ENCODE measurements around the gene COL20A1. TPM values are rescaled to one million over a fixed set of nuclear protein-coding genes. Genes with fewer than 3 reads are reported as not detected.
A peak's percentile ranks its signal among the peaks of the same experiment; 100 is the strongest.

COL20A1 gene
- total and polyA plus RNA-seq, 2 experiments from 2014 or later = 1.4 TPM; not detected in 1

- Histone ChIP-seq H3K36me3 (peaks cover 5% of the 10 kb centered on the region), H3K4me3 (peak within 1 kb of the TSS; percentile 87), H3K27me3 (no peaks in the 10 kb centered on the region), H3K27ac (peak within 1 kb of the TSS; percentile 66), H3K4me1 (ENCODE audit: low read depth) (peaks cover 7% of the 10 kb centered on the region), H3K9me3 (ENCODE audit: low read depth) (no peaks in the 10 kb centered on the region)
- DNase-seq (ENCODE audit: low read depth in 1 of 2, low spot score in 1 of 2) = peak; percentile 93 to 97
- no peak for TF ChIP-seq CTCF (IDR thresholded peaks at IDR 0.05; ENCODE audit: low read depth, low read length)
Measured at GRCh38 chr20:63272105-63273058, 20.6 kb upstream of the COL20A1 start, which contains the start of gene ARFGAP1. Gene ARFGAP1 (plus strand): TSS chr20:63272813. CDS start chr20:63275581, 2,768 bp downstream.

- Histone ChIP-seq H3K27ac (peak overlapping the region; percentile 66), H3K4me1 (ENCODE audit: low read depth) (peaks cover 7% of the 10 kb centered on the region), H3K36me3 (peaks cover 5% of the 10 kb centered on the region), H3K4me3 (peak overlapping the region; percentile 87), H3K9me3 (ENCODE audit: low read depth) (no peaks in the 10 kb centered on the region), H3K27me3 (no peaks in the 10 kb centered on the region)
- no peak for DNase-seq (ENCODE audit: low read depth in 1 of 2, low spot score in 1 of 2)
- TF ChIP-seq CTCF (IDR thresholded peaks at IDR 0.05; ENCODE audit: low read depth, low read length) = no peak
Measured at GRCh38 chr20:63273059-63273579, 19.9 kb upstream of the COL20A1 start.

GRCh38 chr20:63273635-63274380 is 19.2 kb upstream of the COL20A1 start:
- no peaks in the 10 kb centered on the region for H3K27me3 ChIP-seq
- DNase-seq (ENCODE audit: low read depth in 1 of 2, low spot score in 1 of 2) = peak in 1 of 2 donors; percentile 70
- no peaks in the 10 kb centered on the region for H3K9me3 ChIP-seq (ENCODE audit: low read depth)
- no peak overlapping the region for H3K27ac ChIP-seq
- TF ChIP-seq CTCF (IDR thresholded peaks at IDR 0.05; ENCODE audit: low read depth, low read length) = no peak
- H3K4me3 ChIP-seq = peak overlapping the region; percentile 87
- H3K36me3 ChIP-seq = peaks cover 9% of the 10 kb centered on the region
- peaks cover 7% of the 10 kb centered on the region for H3K4me1 ChIP-seq (ENCODE audit: low read depth)

- H3K27me3 ChIP-seq = no peaks in the 10 kb centered on the region
- H3K36me3 ChIP-seq = peaks cover 16% of the 10 kb centered on the region
- peaks cover 7% of the 10 kb centered on the region for H3K4me1 ChIP-seq (ENCODE audit: low read depth)
- H3K27ac ChIP-seq = no peak overlapping the region
- no peak overlapping the region for H3K4me3 ChIP-seq
- no peak for TF ChIP-seq CTCF (IDR thresholded peaks at IDR 0.05; ENCODE audit: low read depth, low read length)
- DNase-seq (ENCODE audit: low read depth in 1 of 2, low spot score in 1 of 2) = no peak
- H3K9me3 ChIP-seq (ENCODE audit: low read depth) = no peaks in the 10 kb centered on the region
Measured at GRCh38 chr20:63274381-63275228, 18.4 kb upstream of the COL20A1 start.

GRCh38 chr20:63275825-63276224 is 17.2 kb upstream of the COL20A1 start:
- no peaks in the 10 kb centered on the region for H3K9me3 ChIP-seq (ENCODE audit: low read depth)
- no peak overlapping the region for H3K4me3 ChIP-seq
- TF ChIP-seq CTCF (IDR thresholded peaks at IDR 0.05; ENCODE audit: low read depth, low read length) = no peak
- H3K4me1 ChIP-seq (ENCODE audit: low read depth) = peaks cover 7% of the 10 kb centered on the region
- peaks cover 20% of the 10 kb centered on the region for H3K36me3 ChIP-seq
- H3K27ac ChIP-seq = no peak overlapping the region
- DNase-seq (ENCODE audit: low read depth in 1 of 2, low spot score in 1 of 2) = no peak
- no peaks in the 10 kb centered on the region for H3K27me3 ChIP-seq
